A549 (cell line): ENCODE data around the gene AKAP6. TPM values are rescaled to one million over a fixed set of nuclear protein-coding genes. Genes with fewer than 3 reads are reported as not detected.

Source experiments
- ATAC-seq, 2 experiments: fragments of 200-7000 bp in 1 of 2; fragments of >200 bp in 1 of 2; cut with Nextera tagmentation in 1 of 2; cut with Tn5 transposase in 1 of 2; 3 replicates each; pipeline versions ENCODE4 v1.8.0 to v1.9.1; 2018 to 2020; ENCODE audit warnings: mild to moderate bottlenecking in 1 of 2, moderate library complexity in 1 of 2
- CTCF ChIA-PET: fragments of 300-600 bp; sonication (Branson Sonifier 250); formaldehyde crosslinking; extraction: SDS; loops from one replicate; lab custom pipeline; 2021; ENCODE audit warnings: antibody characterized with exemption, inconsistent platforms; lab: Yijun Ruan, JAX
- POLR2A ChIA-PET: fragments of 350-600 bp; formaldehyde crosslinking; extraction: SDS; loops from one replicate; lab custom pipeline; 2021; ENCODE audit warnings: antibody characterized with exemption, inconsistent platforms; lab: Yijun Ruan, JAX
- DNase-seq, 2 experiments: peaks; one replicate each; pipeline versions ENCODE4 v3.0.0 to v3.0.0-alpha.2; 2011 to 2016; ENCODE audit warnings: low read depth in 1 of 2, low spot score in 1 of 2
- FAIRE-seq: peaks from 2 replicates; lab custom pipeline; 2011; peaks lifted over from hg19 to GRCh38; lab: Jason Lieb, UNC
- H3K27ac ChIP-seq, 2 experiments: fragments of >200 bp; sonication (Bioruptor Twin); formaldehyde crosslinking; 3 replicates each; pipeline ENCODE4 v1.5.1; 2016 to 2017
- H3K4me1 ChIP-seq: fragments of >200 bp; sonication (Bioruptor Twin); formaldehyde crosslinking; 3 replicates; pipeline ENCODE4 v1.6.1; 2016
- H3K4me2 ChIP-seq: fragments of >200 bp; sonication (Bioruptor Twin); formaldehyde crosslinking; 3 replicates; pipeline ENCODE4 v1.6.1; 2016
- H3K4me3 ChIP-seq: fragments of >200 bp; sonication (Bioruptor Twin); formaldehyde crosslinking; 3 replicates; pipeline ENCODE4 v1.5.1; 2016
- H3K9me3 ChIP-seq: fragments of >200 bp; sonication (Bioruptor Twin); formaldehyde crosslinking; 3 replicates; pipeline ENCODE4 v1.6.1; 2016
- BHLHE40 ChIP-seq: IDR thresholded peaks from 2 replicates; pipeline ENCODE4 v1.6.1; 2012; ENCODE audit warnings: low read depth, low read length, inconsistent platforms
- CHD2 ChIP-seq: fragments of 150-350 bp; IDR thresholded peaks from 2 replicates; pipeline ENCODE4 v1.6.1; 2014; ENCODE audit warnings: low read length; ENCODE audit not compliant: partially characterized antibody
- ESRRA ChIP-seq: fragments of 150-350 bp; IDR thresholded peaks from 2 replicates; pipeline ENCODE4 v1.6.1; 2014; ENCODE audit warnings: mild to moderate bottlenecking, low read length, borderline replicate concordance
- FOSB ChIP-seq: fragments of 250-450 bp; sonication (Bioruptor Pico); IDR thresholded peaks from 2 replicates; pipeline ENCODE4 v1.5.0; 2020; ENCODE audit warnings: mild to moderate bottlenecking, moderate library complexity
- FOSL2 ChIP-seq, 2 experiments: fragments of 450-650 bp in 1 of 2; fragments of >200 bp in 1 of 2; sonication (Bioruptor Twin) in 1 of 2; formaldehyde crosslinking; IDR thresholded peaks; 2 replicates each; pipeline versions ENCODE4 v1.5.0 to v1.6.1; 2016 to 2020; ENCODE audit warnings: mild to moderate bottlenecking in 1 of 2, moderate library complexity in 1 of 2
- GATA3 ChIP-seq: IDR thresholded peaks from 2 replicates; pipeline ENCODE4 v1.6.1; 2012; ENCODE audit warnings: borderline replicate concordance
- HEYL ChIP-seq: fragments of 250-450 bp; sonication (Bioruptor Pico); IDR thresholded peaks from 2 replicates; pipeline ENCODE4 v1.8.0; 2021; ENCODE audit warnings: mild to moderate bottlenecking, moderate library complexity
- HOXA7 ChIP-seq: fragments of 250-450 bp; sonication (Bioruptor Pico); IDR thresholded peaks from 2 replicates; pipeline ENCODE4 v1.5.0; 2020; ENCODE audit warnings: mild to moderate bottlenecking, moderate library complexity
- HOXB5 ChIP-seq: fragments of 250-450 bp; sonication (Bioruptor Pico); IDR thresholded peaks from 2 replicates; pipeline ENCODE4 v1.5.0; 2020; ENCODE audit warnings: mild to moderate bottlenecking, moderate library complexity
- JUN ChIP-seq, 2 experiments: fragments of >200 bp; sonication (Bioruptor Twin); formaldehyde crosslinking; IDR thresholded peaks; 2 replicates in 1 of 2; 3 replicates in 1 of 2; pipeline ENCODE4 v1.6.1; 2016 to 2017
- JUNB ChIP-seq: fragments of >200 bp; sonication (Bioruptor Twin); formaldehyde crosslinking; IDR thresholded peaks from 2 replicates; pipeline ENCODE4 v1.6.1; 2016
- KDM5A ChIP-seq: fragments of 200-600 bp; sonication (generic); IDR thresholded peaks from 2 replicates; pipeline ENCODE4 v1.6.1; 2016; ENCODE audit warnings: antibody characterized with exemption, mild to moderate bottlenecking
- MAFK ChIP-seq: fragments of 450-650 bp; IDR thresholded peaks from 2 replicates; pipeline ENCODE4 v1.6.1; 2014; ENCODE audit not compliant: partially characterized antibody
- MAZ ChIP-seq: fragments of 150-350 bp; IDR thresholded peaks from 2 replicates; pipeline ENCODE4 v1.6.1; 2014; ENCODE audit warnings: antibody characterized with exemption, low read depth, low read length, borderline replicate concordance
- NFE2L2 ChIP-seq: fragments of 150-350 bp; conservative IDR thresholded peaks from 2 replicates; pipeline ENCODE4 v1.6.1; 2014; ENCODE audit warnings: low read length
- NR3C1 ChIP-seq: fragments of >200 bp; sonication (Bioruptor Twin); formaldehyde crosslinking; IDR thresholded peaks from 3 replicates; pipeline ENCODE4 v1.6.1; 2017
- PHF8 ChIP-seq: fragments of 200-600 bp; sonication (generic); IDR thresholded peaks from 2 replicates; pipeline ENCODE4 v1.6.1; 2016; ENCODE audit warnings: low read depth, mild to moderate bottlenecking, antibody characterized with exemption, moderate library complexity, borderline replicate concordance
- RARB ChIP-seq: fragments of 250-450 bp; sonication (Bioruptor Pico); IDR thresholded peaks from 2 replicates; pipeline ENCODE4 v1.8.0; 2021; ENCODE audit warnings: mild to moderate bottlenecking, moderate library complexity
- RFX5 ChIP-seq: fragments of 450-650 bp; IDR thresholded peaks from 2 replicates; pipeline ENCODE4 v1.7.1; 2014; ENCODE audit warnings: antibody characterized with exemption, mild to moderate bottlenecking, moderate library complexity
- ZC3H11A ChIP-seq: fragments of 450-650 bp; IDR thresholded peaks from 2 replicates; pipeline ENCODE4 v1.6.1; 2014; ENCODE audit warnings: antibody characterized with exemption, mild to moderate bottlenecking
- ZFP36 ChIP-seq: fragments of 450-650 bp; IDR thresholded peaks from 2 replicates; pipeline ENCODE4 v1.6.1; 2014; ENCODE audit warnings: borderline replicate concordance; ENCODE audit not compliant: partially characterized antibody
- WGBS: methylation state at CpG from one replicate; pipeline ENCODE4 v1.1.6; 2017; ENCODE audit errors: missing lambda C conversion rate; 5-methylcytosine and 5-hydroxymethylcytosine counted together
- polyA plus RNA-seq, 4 experiments: library from polyadenylated mRNA; depleted of rRNA in 3 of 4; stranded (reverse); fragments of >200 nt; fragmentation: RNase III in 1 of 4; extraction: RNeasy Plus Mini Kit Qiagen cat#74134 plus additional on column Dnase treatment in 1 of 4; gene quantifications; 2 replicates in 3 of 4; 3 replicates in 1 of 4; pipeline ENCODE4 v1.2.3, GENCODE V29; 2011 to 2017
- TF ChIP-seq, protein P1 (sequence below): IDR thresholded peaks from 2 replicates; pipeline ENCODE4 v1.6.1; 2012; ENCODE audit warnings: low read depth, borderline replicate concordance
- TF ChIP-seq, protein P2 (sequence below): IDR thresholded peaks from 2 replicates; pipeline ENCODE4 v1.6.1; 2012
- TF ChIP-seq, protein P3 (sequence below): fragments of >200 bp; sonication (Bioruptor Twin); formaldehyde crosslinking; IDR thresholded peaks from 3 replicates; pipeline ENCODE4 v1.6.1; 2016

AKAP6 gene
- polyA plus RNA-seq, 2 of the 4 experiments (the other 2 are of a cell fraction): 0.27 to 1.9 TPM

DNA sequence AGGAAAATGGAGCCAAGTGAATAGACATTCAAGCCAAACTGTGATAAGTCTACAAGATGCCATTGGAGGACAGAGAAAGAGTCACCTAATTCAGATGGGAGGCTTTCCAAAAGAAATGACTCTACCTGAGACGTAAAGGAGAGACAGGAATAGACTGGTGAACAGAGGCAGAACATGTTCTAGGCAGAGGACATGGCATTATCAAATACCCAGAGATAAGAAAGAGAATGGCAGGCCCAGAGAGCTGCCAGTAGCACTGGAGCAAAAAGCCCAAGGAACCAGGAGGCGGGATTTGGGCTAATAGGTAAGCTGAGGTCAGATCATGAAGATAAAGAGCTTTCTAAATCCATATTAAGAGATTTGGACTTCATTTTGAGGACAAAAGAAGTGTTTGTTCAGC lies 207.1 kb downstream of the AKAP6 start:
- ChIA-PET CTCF (interaction anchor here (0.8 to 1.3 kb wide), 2 partner anchors 10 to 24 kb away, joined by 3 to 6 read pairs; no protein-coding TSS in a partner anchor), POLR2A (no interaction called here)

DNA sequence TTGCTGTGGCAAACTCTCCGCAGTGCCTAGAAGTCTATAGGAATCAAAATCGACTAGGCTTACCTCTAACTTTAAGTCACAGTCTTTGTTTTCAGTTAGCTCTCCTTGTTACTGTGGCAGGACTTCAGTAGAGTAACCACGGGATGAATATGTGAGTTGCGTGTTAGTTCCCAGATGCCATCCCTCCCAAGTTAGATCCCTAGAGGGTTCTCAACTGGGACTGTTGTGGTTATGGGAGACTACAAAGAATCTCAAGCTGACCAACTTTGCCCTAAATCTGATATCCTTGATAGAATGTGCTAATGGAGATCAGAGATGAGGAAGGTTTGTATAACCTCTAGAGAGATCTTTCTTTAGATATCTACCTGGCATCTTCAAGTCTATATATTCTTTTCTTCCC lies 208.1 kb downstream of the AKAP6 start:
- Histone ChIP-seq H3K27ac (no peak overlapping the region), H3K4me3 (no peak overlapping the region), H3K9me3 (no peaks in the 10 kb centered on the region), H3K4me2 (no peak overlapping the region), H3K4me1 (no peaks in the 10 kb centered on the region)
- ATAC-seq (no peak), FAIRE-seq (no peak), DNase-seq (no peak)
- WGBS: 62% methylated on average over 4 of the region's 4 CpGs
- CTCF ChIA-PET: no interaction called here
- POLR2A ChIA-PET: no interaction called here
- TF ChIP-seq CHD2: no peak
- TF ChIP-seq MAZ: no peak
- TF ChIP-seq, protein P1, sequence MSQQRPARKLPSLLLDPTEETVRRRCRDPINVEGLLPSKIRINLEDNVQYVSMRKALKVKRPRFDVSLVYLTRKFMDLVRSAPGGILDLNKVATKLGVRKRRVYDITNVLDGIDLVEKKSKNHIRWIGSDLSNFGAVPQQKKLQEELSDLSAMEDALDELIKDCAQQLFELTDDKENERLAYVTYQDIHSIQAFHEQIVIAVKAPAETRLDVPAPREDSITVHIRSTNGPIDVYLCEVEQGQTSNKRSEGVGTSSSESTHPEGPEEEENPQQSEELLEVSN: no peak
- TF ChIP-seq, protein P2, sequence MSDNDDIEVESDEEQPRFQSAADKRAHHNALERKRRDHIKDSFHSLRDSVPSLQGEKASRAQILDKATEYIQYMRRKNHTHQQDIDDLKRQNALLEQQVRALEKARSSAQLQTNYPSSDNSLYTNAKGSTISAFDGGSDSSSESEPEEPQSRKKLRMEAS: no peak
- TF ChIP-seq HOXA7 (CRISPR knock-in tag): no peak
- no peak for TF ChIP-seq GATA3

More for the DNA sequence above, 207.1 kb downstream of the AKAP6 start:
- Histone ChIP-seq H3K4me2 (no peak overlapping the region), H3K4me1 (no peaks in the 10 kb centered on the region), H3K9me3 (no peaks in the 10 kb centered on the region), H3K4me3 (no peak overlapping the region), H3K27ac (no peak overlapping the region)
- ATAC-seq (no peak), FAIRE-seq (no peak), DNase-seq (no peak)
- TF ChIP-seq FOSB (CRISPR knock-in tag) (no peak), JUNB (no peak), RFX5 (no peak), BHLHE40 (no peak), FOSL2 (IDR thresholded peaks at IDR 0.05) (no peak), FOSL2 (CRISPR knock-in tag; IDR thresholded peaks at IDR 0.05) (no peak), NR3C1 (no peak), ZFP36 (no peak), ZC3H11A (no peak), ESRRA (no peak), MAFK (no peak), NFE2L2 (no peak), KDM5A (no peak), RARB (no peak), JUN (IDR thresholded peaks at IDR 0.05) (no peak)
- WGBS: 75% methylated on average over 2 of the region's 2 CpGs

DNA sequence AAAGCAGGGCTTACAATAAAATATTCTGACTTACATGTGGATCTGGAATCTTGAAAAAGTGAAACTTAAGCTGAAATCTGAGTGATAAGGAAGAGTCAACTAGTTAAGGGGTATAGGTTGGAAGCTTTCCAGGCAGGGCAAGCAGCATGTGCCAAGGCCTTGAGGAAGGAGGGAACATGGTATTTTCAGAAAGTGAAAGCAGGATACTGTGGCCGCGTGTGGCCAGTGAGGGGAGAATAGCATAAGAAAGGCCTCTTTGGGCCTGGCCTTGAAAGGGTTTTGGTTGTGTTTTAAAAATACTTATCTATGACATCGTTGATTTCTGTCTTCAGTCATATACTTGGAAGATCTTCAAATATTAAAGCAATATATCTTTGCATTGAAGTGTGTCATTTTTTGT lies 213.4 kb downstream of the AKAP6 start:
- ATAC-seq: no peak
- 57% methylated on average over 3 of the region's 3 CpGs for WGBS
- Histone ChIP-seq H3K4me1 (no peaks in the 10 kb centered on the region; the same call in 2 of the 3 replicates), H3K27ac (no peak overlapping the region), H3K4me3 (no peak overlapping the region), H3K4me2 (no peak overlapping the region), H3K9me3 (no peaks in the 10 kb centered on the region)
- TF ChIP-seq PHF8 (no peak), HEYL (CRISPR knock-in tag) (no peak), HOXB5 (CRISPR knock-in tag) (no peak)
- TF ChIP-seq, protein P3, sequence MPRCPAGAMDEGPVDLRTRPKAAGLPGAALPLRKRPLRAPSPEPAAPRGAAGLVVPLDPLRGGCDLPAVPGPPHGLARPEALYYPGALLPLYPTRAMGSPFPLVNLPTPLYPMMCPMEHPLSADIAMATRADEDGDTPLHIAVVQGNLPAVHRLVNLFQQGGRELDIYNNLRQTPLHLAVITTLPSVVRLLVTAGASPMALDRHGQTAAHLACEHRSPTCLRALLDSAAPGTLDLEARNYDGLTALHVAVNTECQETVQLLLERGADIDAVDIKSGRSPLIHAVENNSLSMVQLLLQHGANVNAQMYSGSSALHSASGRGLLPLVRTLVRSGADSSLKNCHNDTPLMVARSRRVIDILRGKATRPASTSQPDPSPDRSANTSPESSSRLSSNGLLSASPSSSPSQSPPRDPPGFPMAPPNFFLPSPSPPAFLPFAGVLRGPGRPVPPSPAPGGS: no peak
- CTCF ChIA-PET: interaction anchor here (1.0 to 1.1 kb wide), 2 partner anchors 18 to 33 kb away, joined by 3 to 4 read pairs; no protein-coding TSS in a partner anchor
- FAIRE-seq: no peak
- POLR2A ChIA-PET: no interaction called here
- DNase-seq: no peak
